GM11168 (cell line): Measurements from ENCODE around the gene WWOX.

Source experiments
- in situ Hi-C: fragments of 300-500 bp; cut with MboI; formaldehyde crosslinking; loops from one replicate; pipeline ENCODE4 v1.12.0; 2022; ENCODE audit warnings: low sequenced_read_pairs; ENCODE audit not compliant: unreplicated experiment

Gene WWOX

GRCh38 chr16:78754713-78755112, 655.3 kb downstream of the WWOX start:
- in situ Hi-C loops = loop anchor here (25.0 kb wide), 1 partner anchor 242 kb away; no protein-coding TSS in a partner anchor

GRCh38 chr16:78755751-78756661, 656.6 kb downstream of the WWOX start:
- in situ Hi-C loops = loop anchor here (25.0 kb wide), 1 partner anchor 244 kb away; no protein-coding TSS in a partner anchor

GRCh38 chr16:78759596-78759995, 660.1 kb downstream of the WWOX start:
- in situ Hi-C loops = loop anchor here (25.0 kb wide), 1 partner anchor 247 kb away; no protein-coding TSS in a partner anchor

GRCh38 chr16:78760611-78761010, 661.2 kb downstream of the WWOX start:
- in situ Hi-C loops = loop anchor here (25.0 kb wide), 1 partner anchor 248 kb away; no protein-coding TSS in a partner anchor

GRCh38 chr16:78761427-78761826, 662.0 kb downstream of the WWOX start:
- in situ Hi-C loops = loop anchor here (25.0 kb wide), 1 partner anchor 249 kb away; no protein-coding TSS in a partner anchor

GRCh38 chr16:78762222-78762621, 662.8 kb downstream of the WWOX start:
- in situ Hi-C loops = loop anchor here (25.0 kb wide), 1 partner anchor 250 kb away; no protein-coding TSS in a partner anchor

GRCh38 chr16:78763821-78764440, 664.5 kb downstream of the WWOX start:
- in situ Hi-C loops = loop anchor here (25.0 kb wide), 1 partner anchor 252 kb away; no protein-coding TSS in a partner anchor

GRCh38 chr16:78764478-78764877, 665.0 kb downstream of the WWOX start:
- in situ Hi-C loops = loop anchor here (25.0 kb wide), 1 partner anchor 252 kb away; no protein-coding TSS in a partner anchor

- in situ Hi-C loops = loop anchor here (25.0 kb wide), 1 partner anchor 256 kb away; no protein-coding TSS in a partner anchor
These were observed 668.8 kb downstream of the WWOX start for GRCh38 chr16:78768226-78768625.

- in situ Hi-C loops = loop anchor here (25.0 kb wide), 1 partner anchor 256 kb away; no protein-coding TSS in a partner anchor
These were observed 669.3 kb downstream of the WWOX start for GRCh38 chr16:78768718-78769117.

- in situ Hi-C loops = loop anchor here (25.0 kb wide), 1 partner anchor 258 kb away; no protein-coding TSS in a partner anchor
These were observed 671.1 kb downstream of the WWOX start for GRCh38 chr16:78770353-78771091.

- in situ Hi-C loops = loop anchor here (25.0 kb wide), 1 partner anchor 261 kb away; no protein-coding TSS in a partner anchor
These were observed 673.8 kb downstream of the WWOX start for GRCh38 chr16:78773291-78773702.

GRCh38 chr16:78773706-78774105, 674.3 kb downstream of the WWOX start:
- in situ Hi-C loops = loop anchor here (25.0 kb wide), 1 partner anchor 261 kb away; no protein-coding TSS in a partner anchor

GRCh38 chr16:78775161-78775561, 675.7 kb downstream of the WWOX start:
- in situ Hi-C loops = no loop called here

GRCh38 chr16:78778101-78779004, 678.9 kb downstream of the WWOX start:
- in situ Hi-C loops = no loop called here

- in situ Hi-C loops = no loop called here
These were observed 681.4 kb downstream of the WWOX start for GRCh38 chr16:78780808-78781207.

- in situ Hi-C loops = no loop called here
These were observed 683.1 kb downstream of the WWOX start for GRCh38 chr16:78782572-78782971.

GRCh38 chr16:78783570-78784079, 684.2 kb downstream of the WWOX start:
- in situ Hi-C loops = no loop called here

GRCh38 chr16:78784771-78785170, 685.3 kb downstream of the WWOX start:
- in situ Hi-C loops = no loop called here
